HG03575 (cell line): ENCODE data around the gene ACO2.
"Not testable (repeated sequence)": the region's sequence is repeated elsewhere in the genome, so short reads cannot be mapped to it uniquely, and the experiment has no call there.

Experiments used
- ATAC-seq: cut with Tn5 transposase; IDR thresholded peaks from one replicate; pipeline ENCODE4 v1.9.1; 2021; ENCODE audit not compliant: unreplicated experiment, insufficient number of reproducible peaks, low FRiP score; ENCODE audit errors: extremely low read depth

The ACO2 gene

DNA sequence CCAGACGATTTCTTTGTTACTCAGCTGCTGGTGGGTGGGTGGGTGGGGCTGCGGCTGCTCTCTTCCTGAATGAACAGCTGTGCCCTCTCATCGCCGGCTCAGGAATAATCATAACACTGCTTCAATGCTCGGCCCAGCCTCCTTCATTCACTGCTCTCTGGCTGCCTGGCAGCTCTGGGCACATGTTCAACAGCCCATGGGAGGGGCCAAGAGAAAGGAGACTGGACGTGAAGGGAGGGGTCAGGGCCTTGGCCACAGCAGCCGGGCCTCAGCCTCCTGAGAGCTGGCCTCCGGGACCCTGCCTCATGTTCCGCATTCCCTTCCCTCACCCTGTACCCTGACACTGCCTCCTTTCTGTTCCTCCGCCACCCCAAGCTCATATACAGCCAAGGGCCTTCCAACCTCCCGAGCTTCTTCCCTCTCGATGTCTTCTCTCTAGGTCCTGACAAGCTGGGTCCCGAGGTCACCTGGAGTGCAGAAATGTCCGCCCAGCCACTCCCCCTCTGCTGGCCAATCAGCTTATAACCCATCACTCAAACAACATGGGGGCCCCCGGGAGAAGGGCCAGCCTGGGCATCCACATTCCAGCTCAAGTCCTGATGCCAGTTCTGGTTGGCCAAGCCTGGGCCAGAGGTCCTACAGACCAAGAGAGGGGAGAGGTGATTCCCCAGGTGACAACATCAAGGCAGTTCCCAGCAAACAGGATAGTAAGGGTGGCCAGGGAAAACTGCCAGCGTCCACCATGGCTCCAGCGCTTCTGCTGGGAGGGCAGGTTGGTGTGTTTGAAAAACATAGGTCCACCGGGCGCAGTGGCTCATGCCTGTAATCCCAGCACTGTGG is 88.7 kb downstream of the ACO2 start:
- ATAC-seq, result no peak

DNA sequence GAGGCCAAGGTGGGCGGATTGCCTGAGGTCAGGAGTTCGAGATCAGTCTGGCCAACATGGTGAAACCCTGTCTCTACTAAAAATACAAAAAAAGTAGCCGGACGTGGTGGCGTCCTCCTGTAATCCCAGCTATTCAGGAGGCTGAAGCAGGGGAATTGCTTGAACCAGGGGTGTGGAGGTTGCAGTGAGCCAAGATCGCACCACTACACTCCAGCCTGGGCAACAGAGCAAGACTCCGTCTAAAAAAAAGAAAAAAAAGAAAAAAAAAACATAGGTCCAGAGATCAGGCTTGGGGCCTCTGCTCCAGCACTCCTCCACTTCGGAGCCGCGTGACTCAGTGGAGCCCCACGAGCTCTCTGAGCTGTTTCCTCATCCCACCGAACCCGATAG is 89.3 kb downstream of the ACO2 start:
- ATAC-seq, result not testable (repeated sequence)

GRCh38 chr22:41560095-41560471 is 91.2 kb downstream of the ACO2 start:
- no peak for ATAC-seq

DNA sequence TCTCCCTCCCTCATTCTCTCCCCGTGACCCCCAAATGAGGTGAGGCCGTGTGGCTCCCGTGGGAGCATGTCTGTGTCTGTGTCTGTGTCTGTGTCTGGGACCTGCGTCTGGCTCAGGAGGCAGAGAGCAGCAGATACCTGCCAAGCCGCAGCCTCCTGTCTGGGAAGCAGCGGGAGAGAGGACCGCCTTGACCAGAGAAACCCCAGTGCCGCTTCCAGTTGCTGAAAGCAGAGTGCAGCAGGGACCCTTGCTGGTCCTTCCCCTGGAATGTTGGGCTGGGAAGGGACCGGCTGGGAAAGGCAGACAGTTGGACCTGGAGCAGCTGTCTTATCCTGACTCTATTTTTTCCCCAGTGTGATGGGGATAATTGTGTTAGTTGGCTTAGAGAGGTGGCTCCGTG is 92.4 kb downstream of the ACO2 start:
- no peak for ATAC-seq

- no peak for ATAC-seq
These were observed 92.9 kb downstream of the ACO2 start for GRCh38 chr22:41561788-41562187.

- no peak for ATAC-seq
These were observed 93.5 kb downstream of the ACO2 start for GRCh38 chr22:41562461-41562860.

DNA sequence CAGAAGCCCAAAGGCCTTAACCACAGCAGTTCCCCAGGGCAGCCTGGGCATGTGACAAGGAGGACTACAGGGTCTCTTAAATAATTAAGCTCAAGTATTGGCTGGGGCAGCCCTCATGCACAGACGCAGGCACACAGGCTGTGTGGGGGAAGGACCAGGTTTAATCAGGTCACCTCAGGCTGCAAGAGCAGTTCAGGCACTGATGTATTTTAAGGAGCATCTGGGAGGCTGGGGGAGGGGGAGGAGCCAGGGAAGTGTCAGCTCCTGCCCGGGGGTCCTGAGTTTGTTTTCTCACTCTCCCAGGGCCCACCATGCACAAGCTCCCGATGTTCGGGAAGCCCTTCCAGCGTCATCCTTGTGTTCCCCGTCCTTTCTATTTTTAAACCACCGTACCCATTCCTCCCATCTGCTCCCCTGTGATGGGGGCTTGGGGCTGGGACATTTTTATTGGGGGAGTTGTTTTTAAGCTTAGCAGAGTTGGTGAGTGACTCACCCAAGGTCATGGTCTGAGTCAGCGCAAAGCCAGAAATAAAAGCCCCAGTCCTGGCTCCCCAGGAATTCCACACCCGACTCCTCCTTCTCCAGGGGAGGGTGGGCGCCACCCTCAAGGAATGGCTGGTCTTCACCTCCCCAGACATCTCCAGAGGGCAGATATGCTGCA is 94.3 kb downstream of the ACO2 start:
- ATAC-seq, result no peak

DNA sequence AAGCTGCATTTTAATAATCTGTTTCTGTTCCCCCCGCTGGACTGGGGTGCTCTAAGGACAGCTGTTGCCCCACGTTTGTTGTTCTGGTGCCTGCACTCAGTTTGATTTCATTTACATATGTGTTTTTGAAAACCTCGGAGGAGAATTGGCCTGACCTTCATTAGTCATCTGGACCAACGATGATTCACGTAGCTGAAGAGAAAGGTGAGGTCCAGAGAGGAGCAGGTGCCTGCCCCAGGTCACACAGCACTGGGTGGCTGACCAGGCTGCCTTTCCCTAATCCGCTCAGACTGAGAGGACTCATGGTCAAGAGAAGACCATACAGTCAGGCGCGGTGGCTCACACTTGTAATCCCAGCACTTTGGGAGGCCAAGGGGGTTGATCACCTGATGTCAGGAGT is 95.6 kb downstream of the ACO2 start:
- ATAC-seq, result no peak

GRCh38 chr22:41565403-41566054 is 96.6 kb downstream of the ACO2 start:
- no peak for ATAC-seq

GRCh38 chr22:41567512-41567768 is 98.5 kb downstream of the ACO2 start:
- no peak for ATAC-seq

DNA sequence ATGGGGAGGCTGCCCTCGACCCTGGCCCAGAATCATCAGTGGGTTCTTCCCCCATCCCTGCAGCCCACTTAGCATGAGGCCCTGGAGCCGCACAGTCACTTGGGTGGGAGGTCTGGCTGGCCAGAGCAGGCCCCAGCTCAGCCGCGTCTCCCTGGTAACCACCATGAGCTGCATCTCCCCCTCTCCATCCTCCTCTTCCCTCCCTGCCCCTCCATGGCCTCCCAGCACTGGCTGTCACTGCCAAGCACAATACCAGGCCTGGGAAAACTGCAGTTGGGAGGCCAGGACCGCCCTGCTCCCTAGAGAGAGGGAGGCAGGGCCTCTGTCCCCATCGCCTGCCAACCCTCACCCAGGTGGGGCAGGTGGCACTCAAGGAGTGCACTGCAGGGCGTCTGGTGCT is 99.9 kb downstream of the ACO2 start:
- ATAC-seq, result no peak

- no peak for ATAC-seq
These were observed 101.3 kb downstream of the ACO2 start for GRCh38 chr22:41570221-41570620.

- no peak for ATAC-seq
These were observed 102.9 kb downstream of the ACO2 start for GRCh38 chr22:41571786-41572185.

DNA sequence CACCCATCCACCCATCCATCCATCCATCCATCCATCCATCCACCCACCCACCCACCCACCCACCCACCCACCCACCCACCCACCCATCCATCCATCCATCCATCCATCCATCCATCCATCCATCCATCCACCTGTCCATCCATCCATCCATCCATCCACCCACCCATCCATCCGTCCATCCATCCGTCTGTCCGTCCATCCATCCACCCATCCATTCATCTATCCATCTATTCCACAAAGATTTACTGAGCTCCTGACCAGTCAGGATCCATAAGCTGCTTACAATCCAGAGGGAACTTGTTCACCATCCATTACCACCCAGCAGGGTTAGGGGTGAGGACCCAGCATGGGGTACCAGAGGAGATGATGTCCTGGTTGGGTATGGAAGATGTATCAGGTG is 103.4 kb downstream of the ACO2 start:
- ATAC-seq, result not testable (repeated sequence)

DNA sequence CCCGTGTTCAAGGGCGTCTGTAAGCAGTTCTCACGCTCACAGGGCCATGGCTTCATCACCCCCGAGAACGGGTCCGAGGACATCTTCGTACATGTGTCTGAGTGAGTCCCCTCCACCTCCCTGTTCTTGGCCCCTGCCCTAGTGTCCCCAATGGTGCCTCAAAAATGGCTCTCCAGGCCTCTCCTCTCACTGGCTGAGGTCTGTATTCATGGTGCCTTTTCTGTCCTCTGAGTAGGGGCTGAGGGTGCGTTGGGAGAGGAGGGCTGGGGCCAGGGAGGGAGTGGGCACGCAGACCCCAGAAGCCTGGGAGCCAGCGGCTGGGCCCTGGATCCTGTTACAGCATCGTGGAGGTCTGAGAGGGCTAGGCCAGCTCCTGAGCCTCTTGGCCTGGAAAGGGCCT is 104.8 kb downstream of the ACO2 start:
- ATAC-seq, result no peak

DNA sequence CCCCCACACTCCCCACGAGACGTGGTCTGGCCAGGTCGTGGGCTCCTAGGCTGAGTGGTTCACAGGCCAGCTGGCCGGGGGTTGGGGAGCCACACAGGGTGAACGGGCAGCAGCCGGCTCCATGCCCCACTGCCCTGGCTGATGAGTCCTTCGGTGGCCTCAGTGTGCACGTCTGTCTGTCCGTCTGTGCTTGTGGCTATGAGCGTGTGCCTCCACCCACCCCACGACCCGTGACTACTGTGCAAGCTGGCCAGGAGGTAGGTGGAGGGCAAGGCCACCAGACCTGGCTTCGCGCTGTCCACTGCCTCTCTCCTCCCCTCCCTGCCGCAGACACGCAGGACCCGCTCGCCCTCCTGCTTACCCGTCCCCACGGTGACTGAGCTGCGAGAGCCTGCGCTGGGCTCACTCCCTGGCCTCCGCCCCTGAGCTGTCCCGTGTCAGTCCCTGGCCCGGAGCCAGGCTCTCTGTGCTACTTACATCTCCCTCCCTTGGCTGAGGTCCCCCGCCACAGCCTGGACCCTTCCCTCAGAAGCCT is 106.0 kb downstream of the ACO2 start:
- no peak for ATAC-seq

DNA sequence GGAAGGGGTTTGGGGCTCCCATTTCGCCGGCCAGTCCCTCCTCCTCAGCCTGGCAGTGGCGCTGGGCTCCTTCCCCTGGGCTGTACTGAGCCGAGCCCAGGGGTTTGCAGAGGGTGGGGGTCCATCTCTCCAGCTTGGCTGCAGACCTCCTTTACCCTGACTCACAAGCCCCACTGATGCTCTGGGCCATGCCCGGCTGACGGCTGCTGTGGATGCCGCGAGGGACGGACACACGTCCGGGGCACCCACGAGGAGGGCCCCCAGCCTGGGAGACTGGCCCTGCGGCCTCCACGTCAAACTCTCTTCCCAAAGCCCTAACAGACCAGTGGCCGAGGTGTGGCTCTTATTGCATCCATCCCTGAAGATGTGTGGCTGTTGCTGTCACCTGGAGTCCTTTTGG is 106.6 kb downstream of the ACO2 start:
- no peak for ATAC-seq

DNA sequence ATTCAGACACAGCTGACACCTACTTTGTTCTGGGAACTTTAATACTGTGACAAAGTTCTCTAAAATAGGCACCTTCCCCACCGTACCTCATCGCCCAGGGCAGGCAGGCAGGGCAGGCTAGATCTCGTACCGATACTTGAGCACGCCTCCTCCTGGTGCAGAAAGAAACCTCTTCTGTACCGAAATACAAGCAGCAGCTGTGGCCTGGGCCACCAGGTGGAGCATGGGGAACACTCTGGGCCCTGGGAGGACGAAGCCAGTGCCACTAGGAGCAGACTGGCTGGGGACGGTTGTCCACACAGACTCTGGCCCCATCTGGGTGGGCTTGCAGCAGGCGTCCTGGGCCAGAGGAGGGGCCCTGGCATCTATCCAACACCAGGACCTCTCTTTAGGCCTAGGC is 108.0 kb downstream of the ACO2 start:
- ATAC-seq, result no peak

- ATAC-seq, result no peak
These were observed 109.2 kb downstream of the ACO2 start for GRCh38 chr22:41578114-41578513.
